HAP-1 (cell line): ENCODE measurements around the gene ACOT12.
A peak's percentile ranks its signal among the peaks of the same experiment; 100 is the strongest.
"Not testable (repeated sequence)": the region's sequence is repeated elsewhere in the genome, so short reads cannot be mapped to it uniquely, and the experiment has no call there.

ENCODE experiments used
- DNase-seq, 2 experiments: peaks; one replicate each; pipeline ENCODE4 v3.0.0-alpha.2; 2016 to 2020; ENCODE audit warnings: low spot score in 2 of 2
- H3K27me3 ChIP-seq: fragments of 250-450 bp; sonication (Bioruptor Pico); 2 replicates; pipeline ENCODE4 v1.5.1; 2020; ENCODE audit warnings: low read depth, mild to moderate bottlenecking, moderate library complexity
- H3K36me3 ChIP-seq: fragments of 250-450 bp; sonication (Bioruptor Pico); replicated peaks from 2 replicates; pipeline ENCODE4 v1.5.1; 2020; ENCODE audit warnings: mild to moderate bottlenecking
- H3K4me1 ChIP-seq: fragments of 250-450 bp; sonication (Bioruptor Pico); 2 replicates; pipeline ENCODE4 v1.5.1; 2020; ENCODE audit warnings: mild to moderate bottlenecking
- H3K4me3 ChIP-seq: fragments of 250-450 bp; sonication (Bioruptor Pico); 2 replicates; pipeline ENCODE4 v1.5.1; 2020; ENCODE audit warnings: mild to moderate bottlenecking, moderate library complexity
- H3K9me3 ChIP-seq: fragments of 250-450 bp; sonication (Bioruptor Pico); 2 replicates; pipeline ENCODE4 v1.5.1; 2020; ENCODE audit warnings: mild to moderate bottlenecking, moderate library complexity
- in situ Hi-C: fragments of 300-500 bp; cut with MboI; formaldehyde crosslinking; loops from 3 replicates; pipeline ENCODE4 v1.14.3; 2020; ENCODE audit warnings: low sequenced_read_pairs, inconsistent platforms, mixed read lengths

Gene ACOT12

GRCh38 chr5:81345411-81346003, 48.4 kb downstream of the ACOT12 start:
- no peaks in the 10 kb centered on the region for H3K9me3 ChIP-seq
- H3K27me3 ChIP-seq = no peaks in the 10 kb centered on the region
- H3K36me3 ChIP-seq = no peaks in the 10 kb centered on the region
- DNase-seq = no peak
- in situ Hi-C loops = no loop called here
- no peaks in the 10 kb centered on the region for H3K4me1 ChIP-seq
- H3K4me3 ChIP-seq = no peak overlapping the region

DNA sequence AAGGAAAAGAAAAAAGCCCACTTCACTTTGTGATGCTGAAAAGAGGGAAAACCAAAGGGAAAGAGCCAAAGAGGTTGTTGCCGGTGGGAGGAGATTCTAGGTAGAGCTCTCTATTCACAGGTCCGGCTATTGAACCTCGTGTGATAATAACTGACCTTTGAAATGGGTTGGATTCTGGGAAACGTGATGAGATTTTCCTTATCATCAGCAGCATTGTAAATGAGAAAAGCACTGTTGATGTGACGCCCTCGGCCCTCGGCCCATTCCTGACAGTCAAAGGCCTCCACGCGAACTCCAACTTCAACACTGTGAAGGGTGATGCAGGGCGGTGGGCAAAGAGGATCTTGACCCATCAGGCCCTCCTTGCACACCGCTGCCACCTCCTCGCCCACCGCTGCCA, 49.2 kb downstream of the ACOT12 start:
- no peak overlapping the region for H3K4me3 ChIP-seq
- H3K4me1 ChIP-seq = no peaks in the 10 kb centered on the region
- no peaks in the 10 kb centered on the region for H3K27me3 ChIP-seq
- DNase-seq = no peak
- in situ Hi-C loops = no loop called here
- H3K36me3 ChIP-seq = no peaks in the 10 kb centered on the region
- H3K9me3 ChIP-seq = no peaks in the 10 kb centered on the region

DNA sequence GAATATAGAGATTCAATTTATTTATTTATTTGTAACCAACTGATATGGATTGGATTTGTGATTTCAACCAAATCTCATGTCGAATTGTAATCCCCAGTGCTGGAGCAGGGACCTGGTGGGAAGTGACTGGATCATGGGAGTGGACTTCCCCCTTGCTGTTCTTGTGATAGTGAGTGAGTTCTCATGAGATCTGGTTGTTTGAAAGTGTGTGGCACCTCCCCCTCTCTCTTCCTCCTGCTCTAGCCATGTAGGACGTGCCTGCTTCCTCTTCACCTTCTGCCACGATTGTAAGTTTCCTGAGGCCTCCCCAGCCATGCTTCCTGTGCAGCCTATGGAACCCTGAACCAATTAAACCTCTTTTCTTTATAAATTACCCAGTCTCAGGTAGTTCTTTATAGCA, 55.7 kb downstream of the ACOT12 start:
- H3K36me3 ChIP-seq, H3K4me1 ChIP-seq, DNase-seq, in situ Hi-C loops, H3K4me3 ChIP-seq, H3K9me3 ChIP-seq, H3K27me3 ChIP-seq: not testable (repeated sequence)

GRCh38 chr5:81337803-81338202, 56.1 kb downstream of the ACOT12 start:
- in situ Hi-C loops = no loop called here
- H3K27me3 ChIP-seq = no peaks in the 10 kb centered on the region
- no peak overlapping the region for H3K4me3 ChIP-seq
- no peak for DNase-seq
- H3K4me1 ChIP-seq = no peaks in the 10 kb centered on the region
- no peaks in the 10 kb centered on the region; the same call in 1 of the 2 replicates for H3K9me3 ChIP-seq
- no peaks in the 10 kb centered on the region for H3K36me3 ChIP-seq

DNA sequence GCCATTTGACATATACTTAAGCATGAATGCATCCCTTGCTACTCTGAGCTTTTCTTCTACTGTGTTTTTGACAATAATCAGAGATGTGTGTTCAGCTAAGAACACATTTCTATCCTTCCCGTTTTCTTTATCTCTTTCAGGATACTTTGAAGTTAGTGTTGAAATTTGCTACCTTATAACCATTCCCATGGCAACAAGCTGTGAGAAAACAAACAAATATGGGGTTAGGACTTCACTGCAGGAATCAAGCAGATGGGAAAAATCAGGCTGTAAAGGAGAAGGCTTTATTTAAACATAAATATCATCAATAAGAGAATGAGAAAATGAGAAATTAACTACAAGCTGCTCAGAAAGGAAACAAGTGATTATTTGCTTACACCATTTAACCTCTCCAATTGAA, 57.4 kb downstream of the ACOT12 start:
- no peak overlapping the region for H3K4me3 ChIP-seq
- H3K4me1 ChIP-seq = no peaks in the 10 kb centered on the region
- DNase-seq = no peak
- no peaks in the 10 kb centered on the region; the same call in 1 of the 2 replicates for H3K9me3 ChIP-seq
- no peaks in the 10 kb centered on the region for H3K27me3 ChIP-seq
- in situ Hi-C loops = no loop called here
- no peaks in the 10 kb centered on the region for H3K36me3 ChIP-seq

- Histone ChIP-seq H3K4me1 (no peaks in the 10 kb centered on the region), H3K4me3 (no peak overlapping the region), H3K27me3 (no peaks in the 10 kb centered on the region), H3K36me3 (no peaks in the 10 kb centered on the region), H3K9me3 (no peaks in the 10 kb centered on the region; the same call in 1 of the 2 replicates)
- in situ Hi-C loops = no loop called here
- DNase-seq = no peak
Observed at GRCh38 chr5:81335946-81336345, 58.0 kb downstream of the ACOT12 start.

GRCh38 chr5:81334304-81335061, 59.5 kb downstream of the ACOT12 start:
- in situ Hi-C loops = no loop called here
- Histone ChIP-seq H3K27me3 (no peaks in the 10 kb centered on the region), H3K4me3 (no peak overlapping the region), H3K9me3 (no peaks in the 10 kb centered on the region; the same call in 1 of the 2 replicates), H3K4me1 (no peaks in the 10 kb centered on the region), H3K36me3 (no peaks in the 10 kb centered on the region)
- no peak for DNase-seq

DNA sequence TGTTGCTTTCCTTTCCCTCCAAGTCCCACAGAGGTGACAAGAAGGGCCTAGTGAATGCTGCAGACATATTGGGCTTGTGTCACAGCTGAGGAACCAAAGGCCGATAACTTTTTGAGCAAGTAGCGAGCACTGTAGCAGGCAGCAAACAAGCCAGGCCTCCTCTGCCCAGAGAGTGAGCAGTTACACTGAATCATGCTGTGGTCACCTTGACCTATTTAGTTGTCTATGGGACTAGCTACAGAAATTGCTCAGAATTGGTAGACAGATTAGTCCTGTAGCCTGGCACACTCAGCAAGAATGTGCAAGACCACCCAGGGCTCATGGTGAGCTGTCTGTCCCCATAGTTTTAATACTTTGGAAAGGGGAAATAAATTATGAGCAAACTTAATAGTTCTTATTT, 67.4 kb downstream of the ACOT12 start:
- no peak for DNase-seq
- H3K36me3 ChIP-seq = no peaks in the 10 kb centered on the region

DNA sequence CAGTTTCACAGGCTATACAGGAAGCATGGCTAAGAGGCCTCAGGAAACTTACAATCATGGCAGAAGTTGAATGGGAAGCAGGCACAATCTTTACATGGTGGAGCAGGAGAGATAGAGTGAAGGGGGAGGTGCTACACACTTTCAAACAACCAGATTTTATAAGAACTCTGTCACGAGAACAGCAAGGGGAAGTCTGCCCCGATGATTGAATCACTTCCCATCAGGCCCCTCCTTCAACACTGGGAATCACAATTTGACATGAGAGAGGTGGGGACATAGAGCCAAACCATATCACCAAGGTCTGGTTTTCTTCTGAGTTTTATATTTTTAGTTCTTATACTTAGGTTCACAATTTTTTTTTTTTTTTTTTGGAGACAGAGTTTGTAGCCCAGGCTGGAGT, 76.4 kb downstream of the ACOT12 start:
- peaks cover 6% of the 10 kb centered on the region for H3K36me3 ChIP-seq
- H3K4me3 ChIP-seq = no peak overlapping the region
- H3K9me3 ChIP-seq = no peaks in the 10 kb centered on the region
- no peaks in the 10 kb centered on the region for H3K27me3 ChIP-seq
- in situ Hi-C loops = no loop called here
- DNase-seq = no peak
- H3K4me1 ChIP-seq = peaks cover 26% of the 10 kb centered on the region

More for the DNA sequence above, 67.4 kb downstream of the ACOT12 start:
- Histone ChIP-seq H3K9me3 (no peaks in the 10 kb centered on the region), H3K27me3 (no peaks in the 10 kb centered on the region), H3K4me1 (peaks cover 8% of the 10 kb centered on the region), H3K4me3 (no peak overlapping the region)
- in situ Hi-C loops = no loop called here

DNA sequence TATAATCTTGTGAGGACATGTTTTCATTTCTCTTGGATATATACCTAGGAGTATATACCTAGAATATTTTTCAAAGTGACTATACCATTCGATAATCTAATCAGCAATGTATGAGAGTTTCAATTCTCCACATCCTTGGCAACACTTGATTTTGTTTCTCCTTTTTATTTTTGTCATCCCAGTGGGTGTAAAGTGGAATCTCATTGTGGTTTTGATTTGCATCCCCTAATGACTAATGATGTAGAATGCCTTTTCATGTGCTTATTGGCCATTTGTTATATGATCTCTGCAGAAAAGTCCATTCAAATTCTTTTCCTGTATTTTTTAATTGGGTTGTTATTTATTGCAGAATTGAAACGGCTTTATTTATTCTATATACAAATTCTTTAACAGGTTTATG, 77.4 kb downstream of the ACOT12 start:
- Histone ChIP-seq H3K9me3 (no peaks in the 10 kb centered on the region), H3K4me1 (peaks cover 26% of the 10 kb centered on the region), H3K4me3 (no peak overlapping the region), H3K36me3 (peaks cover 15% of the 10 kb centered on the region), H3K27me3 (no peaks in the 10 kb centered on the region)
- peak in 1 of 2 experiments; percentile 25 for DNase-seq
- in situ Hi-C loops = no loop called here

GRCh38 chr5:81315830-81316229, 78.1 kb downstream of the ACOT12 start:
- Histone ChIP-seq H3K27me3 (no peaks in the 10 kb centered on the region), H3K36me3 (peaks cover 15% of the 10 kb centered on the region), H3K9me3 (no peaks in the 10 kb centered on the region), H3K4me1 (peaks cover 26% of the 10 kb centered on the region), H3K4me3 (no peak overlapping the region)
- no peak for DNase-seq
- in situ Hi-C loops = no loop called here

DNA sequence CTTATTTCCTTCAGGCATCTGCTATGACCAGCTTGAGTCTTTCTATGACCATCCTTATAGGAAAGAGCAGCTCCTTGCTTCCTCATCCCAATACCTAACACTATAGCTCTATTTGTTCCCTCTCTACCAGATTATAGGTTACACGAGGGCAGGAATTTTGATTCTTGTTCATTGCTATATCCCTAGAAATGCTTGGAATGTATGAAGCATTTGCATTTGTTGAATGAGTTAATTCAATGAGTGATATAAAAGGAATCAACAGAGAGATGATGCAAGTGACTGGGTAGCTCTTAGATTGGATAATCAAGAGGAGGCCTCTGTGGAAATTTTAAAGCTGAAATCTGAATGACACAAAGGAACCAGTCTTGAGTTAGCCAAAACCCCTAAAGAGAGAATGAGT, 78.6 kb downstream of the ACOT12 start:
- peaks cover 15% of the 10 kb centered on the region for H3K36me3 ChIP-seq
- no peaks in the 10 kb centered on the region for H3K27me3 ChIP-seq
- DNase-seq = peak; percentile 24 to 76
- in situ Hi-C loops = no loop called here
- no peaks in the 10 kb centered on the region for H3K9me3 ChIP-seq
- no peak overlapping the region for H3K4me3 ChIP-seq
- peaks cover 26% of the 10 kb centered on the region for H3K4me1 ChIP-seq

DNA sequence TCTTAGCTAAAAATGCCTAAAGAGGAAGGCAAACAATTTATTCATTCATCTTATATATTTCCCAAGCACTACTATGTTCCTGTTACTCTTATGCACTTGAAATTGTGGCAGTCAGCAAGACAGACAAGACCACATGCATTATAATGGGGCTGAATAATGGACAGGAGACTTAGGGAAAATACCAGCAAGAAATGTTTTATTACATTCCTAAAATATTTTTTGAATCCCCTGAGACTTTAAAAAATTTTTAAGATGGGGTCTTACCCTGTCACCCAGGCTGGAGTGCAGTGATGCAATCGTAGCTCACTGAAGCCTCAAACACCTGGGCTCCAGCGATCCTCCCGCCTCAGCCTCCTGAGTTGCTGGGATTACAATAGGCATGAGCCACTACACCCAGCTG, 79.4 kb downstream of the ACOT12 start:
- peak in 1 of 2 experiments; percentile 12 for DNase-seq
- Histone ChIP-seq H3K4me3 (no peak overlapping the region), H3K27me3 (no peaks in the 10 kb centered on the region), H3K4me1 (peaks cover 26% of the 10 kb centered on the region), H3K9me3 (no peaks in the 10 kb centered on the region), H3K36me3 (peaks cover 15% of the 10 kb centered on the region)
- in situ Hi-C loops = no loop called here

GRCh38 chr5:81313686-81314085, 80.2 kb downstream of the ACOT12 start:
- no peaks in the 10 kb centered on the region for H3K27me3 ChIP-seq
- DNase-seq = no peak
- H3K4me1 ChIP-seq = peaks cover 26% of the 10 kb centered on the region
- in situ Hi-C loops = no loop called here
- no peaks in the 10 kb centered on the region for H3K9me3 ChIP-seq
- peaks cover 21% of the 10 kb centered on the region for H3K36me3 ChIP-seq
- H3K4me3 ChIP-seq = no peak overlapping the region
